IMR-90 (cell line): ENCODE data around the gene GLO1.

Source experiments
- CTCF ChIP-seq: conservative IDR thresholded peaks from 2 replicates; pipeline ENCODE4 v1.5.1; 2012; ENCODE audit warnings: mild to moderate bottlenecking, low read depth, low read length, improper control_type of control experiment
- FOS ChIP-seq: fragments of 150-350 bp; IDR thresholded peaks from 2 replicates; pipeline ENCODE4 v1.6.1; 2016; ENCODE audit warnings: low read depth, low read length
- MAFK ChIP-seq: IDR thresholded peaks from 2 replicates; pipeline ENCODE4 v1.6.1; 2012; ENCODE audit warnings: low read depth, low read length, improper control_type of control experiment
- POLR2A ChIP-seq: IDR thresholded peaks from 2 replicates; pipeline ENCODE4 v1.6.1; 2012; ENCODE audit warnings: mild to moderate bottlenecking, low read depth, low read length

- TF ChIP-seq CTCF (no peak), FOS (no peak), POLR2A (no peak), MAFK (no peak)
Observed at GRCh38 chr6:38705924-38706323, 3.0 kb upstream of the GLO1 start.
